HG03558 (cell line): ENCODE data around the gene SARDH.
"Not testable (repeated sequence)": the region's sequence is repeated elsewhere in the genome, so short reads cannot be mapped to it uniquely, and the experiment has no call there.

Experiments used
- ATAC-seq: cut with Tn5 transposase; IDR thresholded peaks from one replicate; pipeline ENCODE4 v1.9.1; 2021; ENCODE audit warnings: moderate number of reproducible peaks; ENCODE audit not compliant: unreplicated experiment; ENCODE audit errors: extremely low read depth

The SARDH gene

DNA sequence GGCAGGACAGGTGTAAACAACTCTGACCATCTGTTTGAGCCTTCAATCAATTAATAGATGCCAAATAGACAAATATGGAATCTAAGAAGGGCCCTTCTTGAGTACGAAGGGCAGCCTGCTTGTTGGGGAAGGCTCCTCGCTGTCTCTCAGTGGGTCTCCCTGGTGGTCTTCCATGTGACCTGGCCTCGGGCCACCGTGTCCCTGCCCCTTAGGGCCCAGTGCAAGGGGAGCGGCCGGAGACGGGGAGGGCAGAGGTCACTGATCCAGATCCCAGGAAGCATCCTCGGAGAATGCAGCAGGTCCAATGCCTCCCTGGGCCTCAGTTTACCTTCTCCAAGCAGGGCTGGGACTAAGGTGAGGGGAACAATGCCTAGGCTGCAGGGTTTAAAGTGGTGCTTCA lies 99.4 kb downstream of the SARDH start:
- ATAC-seq = no peak

DNA sequence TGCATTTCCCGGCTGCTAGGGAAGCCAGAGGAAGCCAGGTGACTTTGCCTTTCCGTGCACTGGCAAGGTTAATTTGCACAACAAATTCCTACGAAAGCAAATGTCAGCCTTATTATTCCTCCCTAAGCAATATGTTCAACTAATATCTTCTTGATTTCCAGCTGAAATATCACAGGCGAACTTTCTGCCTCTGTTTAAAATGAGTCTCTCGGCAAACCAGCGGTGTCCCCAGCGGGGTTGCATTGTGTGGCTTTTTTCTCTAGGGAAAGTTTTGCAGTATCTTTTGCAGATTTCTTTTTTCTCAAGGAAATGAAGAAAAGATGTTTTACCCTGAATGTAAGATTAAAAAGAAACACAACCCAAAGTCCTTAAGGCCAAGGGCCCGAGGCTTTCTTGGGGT lies 100.1 kb downstream of the SARDH start:
- no peak for ATAC-seq

DNA sequence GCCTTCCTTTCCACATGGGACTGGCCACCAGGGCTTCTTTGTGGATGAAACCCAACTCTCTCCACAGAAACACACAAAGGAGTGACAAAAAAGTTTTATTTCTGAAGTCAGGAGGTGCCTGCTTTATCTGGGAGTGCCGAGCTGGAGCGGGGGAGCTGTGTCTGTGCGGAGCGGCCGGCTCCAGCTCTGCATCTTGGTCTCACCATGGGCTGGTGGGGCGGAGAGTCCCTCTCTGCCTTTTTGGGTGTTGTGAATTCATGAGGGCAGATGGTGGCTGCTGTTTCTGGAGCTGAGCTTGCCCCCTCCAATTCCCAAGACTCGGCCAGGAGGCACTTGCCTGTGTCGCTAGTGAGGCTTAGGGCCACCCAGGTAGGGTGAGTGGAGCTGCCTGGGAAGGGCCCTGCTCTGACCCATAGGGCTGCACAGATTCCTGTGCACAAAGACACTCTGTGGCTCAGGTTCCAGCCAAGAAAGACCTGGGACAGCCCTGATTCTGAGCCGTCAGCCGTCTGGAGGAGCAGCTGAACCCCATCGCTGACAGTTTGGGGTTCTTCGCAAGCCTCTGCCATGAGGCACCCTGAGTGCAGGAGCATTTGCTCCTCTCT lies 100.6 kb downstream of the SARDH start:
- no peak for ATAC-seq

DNA sequence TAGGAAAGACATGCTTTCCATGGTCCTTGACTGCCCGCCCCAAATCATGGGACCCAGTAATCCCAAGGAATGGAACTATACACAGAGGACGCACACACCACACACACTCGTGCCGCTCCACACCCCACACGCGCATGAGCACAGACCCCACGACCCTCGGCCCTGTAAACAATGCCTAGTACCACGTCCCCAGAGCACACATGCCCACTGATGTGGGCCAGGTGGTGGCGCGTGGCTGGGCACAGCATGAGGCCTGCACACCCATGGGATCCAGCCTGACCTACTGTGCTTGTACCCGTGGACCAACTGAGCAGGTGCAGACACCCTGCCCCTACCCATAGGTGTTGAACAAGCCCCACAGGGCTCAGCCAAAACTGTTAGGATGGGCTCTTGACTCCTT lies 101.2 kb downstream of the SARDH start:
- no peak for ATAC-seq

DNA sequence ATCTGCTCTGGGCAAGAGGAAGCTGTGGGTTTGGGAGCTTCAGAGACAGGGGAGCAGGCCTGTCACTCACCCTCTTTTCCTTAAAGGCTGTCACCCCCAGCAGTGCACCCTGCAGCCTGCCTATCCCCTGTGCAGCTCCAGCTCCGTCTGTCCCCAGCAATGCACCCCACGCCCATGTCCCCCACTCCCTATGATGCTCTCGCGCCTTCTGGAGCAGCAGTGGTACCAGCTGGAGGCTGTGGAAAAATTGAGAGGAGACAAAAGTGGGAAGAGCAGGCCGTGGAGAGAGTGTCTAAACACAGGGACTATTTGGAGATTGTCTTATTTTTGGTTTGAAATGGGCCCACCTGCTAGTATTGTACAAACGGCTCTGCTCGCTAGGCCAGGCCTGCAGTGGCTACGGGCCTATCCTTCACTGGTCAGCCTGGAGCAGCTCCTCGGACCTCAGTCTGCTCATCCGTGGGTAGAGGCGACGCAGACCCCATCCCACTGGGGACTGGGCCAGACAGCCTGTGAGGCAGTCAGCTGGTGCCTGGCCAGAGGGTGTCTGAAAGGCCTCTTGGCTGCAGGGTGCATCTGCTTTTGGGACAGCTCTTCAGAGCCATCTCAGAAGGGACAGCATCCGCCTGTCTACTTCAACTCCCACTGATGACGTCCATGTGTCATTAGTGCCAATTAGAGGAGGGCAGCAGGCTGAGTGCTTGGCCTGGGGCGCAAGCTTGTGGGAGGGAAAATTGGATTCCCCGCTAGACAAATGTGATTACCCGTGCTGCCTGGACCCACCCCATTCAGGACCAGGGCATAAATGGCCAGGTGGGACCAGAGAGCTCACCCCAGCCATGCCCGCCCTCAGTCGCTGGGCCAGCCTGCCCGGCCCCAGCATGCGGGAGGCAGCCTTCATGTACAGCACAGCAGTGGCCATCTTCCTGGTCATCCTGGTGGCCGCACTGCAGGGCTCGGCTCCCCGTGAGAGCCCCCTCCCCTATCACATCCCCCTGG lies 102.3 kb downstream of the SARDH start, which contains the start of gene DBH:
DBH (plus strand) TSS at position 831 of the 999 bp plus-strand sequence; CDS start at position 840, 9 bp downstream.
- no peak for ATAC-seq

DNA sequence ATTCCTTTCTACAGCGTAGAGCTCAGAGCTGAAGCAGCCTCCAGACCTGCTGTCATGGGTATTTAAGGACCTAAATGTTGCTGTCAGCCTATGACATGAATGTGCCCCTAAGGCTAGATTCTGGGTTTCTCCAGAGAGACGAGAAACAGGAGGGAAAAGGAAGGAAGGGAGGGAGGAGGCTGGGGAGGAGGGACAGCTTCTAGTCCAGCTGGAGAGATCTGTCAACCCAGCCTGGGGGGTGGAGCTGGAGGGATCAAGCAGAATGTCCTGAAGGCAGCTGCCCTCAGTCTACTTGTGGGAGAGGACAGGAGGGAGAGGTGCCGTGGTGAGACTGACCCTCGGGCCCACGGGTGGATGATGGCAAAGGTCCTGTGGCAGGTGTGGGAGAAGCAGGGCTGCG lies 103.1 kb downstream of the SARDH start:
- ATAC-seq = no peak

DNA sequence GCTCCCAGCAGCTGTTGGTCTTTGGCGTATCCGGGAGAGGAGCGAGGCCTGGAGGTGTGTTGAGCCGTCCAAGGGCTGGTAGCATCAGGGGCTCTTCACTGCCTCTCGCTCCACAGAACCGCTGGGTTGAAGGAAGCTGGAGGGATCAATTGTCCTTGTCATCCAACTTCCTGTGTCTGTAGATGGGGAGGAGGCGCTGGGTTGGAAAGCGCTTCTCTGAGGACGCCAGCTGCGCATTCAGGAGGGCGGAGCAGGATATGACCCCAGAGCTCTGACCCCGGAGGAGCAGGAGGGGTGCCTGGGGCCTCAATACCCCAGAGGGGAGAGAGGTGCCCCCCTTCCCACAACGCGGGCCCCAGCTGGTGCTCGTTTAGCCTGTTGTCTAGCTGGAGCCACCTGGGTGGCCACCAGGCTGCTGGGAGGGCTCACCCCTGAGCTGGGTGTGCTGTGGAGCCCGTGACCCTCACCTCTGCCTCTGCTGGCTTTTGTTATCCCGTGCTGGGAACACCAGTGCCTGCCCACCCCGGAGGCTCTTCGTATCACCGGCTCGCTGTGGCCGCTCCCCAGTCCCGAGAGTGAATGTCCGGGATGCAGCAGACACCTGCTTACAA lies 104.0 kb downstream of the SARDH start:
- ATAC-seq = no peak

DNA sequence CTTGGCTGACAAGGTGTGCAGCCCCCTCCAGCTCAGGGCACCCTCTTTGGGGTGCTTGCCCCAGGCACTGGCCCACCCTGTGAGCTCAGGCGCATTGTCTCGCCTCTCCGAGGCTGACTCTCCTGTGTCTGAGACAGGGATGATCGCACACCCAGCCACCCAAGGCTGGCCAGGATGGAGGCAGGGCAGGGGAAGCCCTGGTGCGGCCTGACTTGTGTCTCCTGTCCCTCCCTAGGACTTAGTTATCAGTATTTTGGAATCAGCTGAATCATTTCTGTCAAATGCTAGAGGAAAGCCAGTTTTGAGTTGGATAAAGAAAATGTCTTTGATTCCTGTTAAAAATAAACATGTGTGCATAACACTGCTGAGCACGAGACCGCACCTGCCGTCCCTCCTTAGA lies 104.5 kb downstream of the SARDH start:
- no peak for ATAC-seq

DNA sequence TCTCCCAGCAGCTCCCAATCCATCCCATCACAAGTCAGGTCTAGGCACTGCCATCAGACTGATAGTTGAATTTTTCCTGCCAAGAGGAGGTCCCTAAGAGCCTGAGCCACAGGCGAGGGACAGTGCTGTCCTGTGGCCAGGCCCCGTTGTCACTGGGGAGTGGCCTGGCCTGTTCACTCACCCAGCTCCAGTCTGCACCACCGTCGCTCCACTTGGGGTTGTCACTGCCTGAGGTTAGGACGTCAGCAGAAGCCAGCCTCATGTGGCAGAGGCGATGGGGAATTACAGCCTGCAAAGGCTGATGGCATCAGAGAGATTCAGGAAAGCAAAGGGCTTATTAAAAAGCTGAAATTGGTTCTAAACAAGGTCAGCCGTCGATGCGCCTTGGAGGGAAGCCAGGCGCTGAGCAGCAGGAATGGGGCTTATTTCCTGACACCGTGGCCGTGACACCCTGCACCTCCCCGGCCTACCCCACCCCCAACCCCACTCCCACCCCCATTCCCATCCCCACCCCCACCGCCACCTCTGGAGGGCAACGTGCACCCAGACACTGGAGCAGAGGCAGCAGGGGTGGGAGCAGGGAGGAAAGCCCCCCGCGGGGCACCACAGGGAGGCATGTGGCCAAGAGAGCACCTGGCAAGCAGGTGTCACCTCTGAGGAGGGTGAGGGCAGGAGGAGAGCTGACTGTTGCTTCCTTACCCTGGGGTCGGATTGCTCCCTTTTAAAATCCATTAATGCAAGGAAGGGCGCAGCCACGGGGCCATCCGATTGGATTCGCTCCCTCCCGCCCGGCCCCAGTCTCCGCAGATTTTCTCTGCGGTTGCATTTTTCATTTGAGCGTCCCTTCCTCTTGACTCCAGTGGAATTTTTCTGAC lies 105.1 kb downstream of the SARDH start:
- no peak for ATAC-seq

DNA sequence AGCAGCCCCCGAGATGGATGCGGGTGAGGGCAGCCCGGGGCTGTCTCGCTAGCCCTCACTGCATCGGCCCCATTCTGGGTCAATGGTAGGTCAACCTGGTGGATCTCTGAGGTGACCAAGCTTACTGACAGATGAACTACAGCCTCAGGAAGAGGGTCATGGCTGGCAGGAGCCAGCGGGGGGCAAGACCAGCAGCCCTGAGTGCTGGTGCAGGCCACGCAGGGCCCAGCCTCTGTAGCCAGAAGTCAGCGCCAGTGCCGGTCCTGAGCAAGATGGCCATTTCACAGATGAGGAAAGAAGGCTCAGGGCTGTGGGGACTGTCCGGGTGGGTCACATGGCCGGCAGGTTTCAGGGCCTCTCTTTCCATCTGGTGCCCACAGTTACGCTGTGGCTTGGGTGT lies 107.0 kb downstream of the SARDH start:
- ATAC-seq = no peak

DNA sequence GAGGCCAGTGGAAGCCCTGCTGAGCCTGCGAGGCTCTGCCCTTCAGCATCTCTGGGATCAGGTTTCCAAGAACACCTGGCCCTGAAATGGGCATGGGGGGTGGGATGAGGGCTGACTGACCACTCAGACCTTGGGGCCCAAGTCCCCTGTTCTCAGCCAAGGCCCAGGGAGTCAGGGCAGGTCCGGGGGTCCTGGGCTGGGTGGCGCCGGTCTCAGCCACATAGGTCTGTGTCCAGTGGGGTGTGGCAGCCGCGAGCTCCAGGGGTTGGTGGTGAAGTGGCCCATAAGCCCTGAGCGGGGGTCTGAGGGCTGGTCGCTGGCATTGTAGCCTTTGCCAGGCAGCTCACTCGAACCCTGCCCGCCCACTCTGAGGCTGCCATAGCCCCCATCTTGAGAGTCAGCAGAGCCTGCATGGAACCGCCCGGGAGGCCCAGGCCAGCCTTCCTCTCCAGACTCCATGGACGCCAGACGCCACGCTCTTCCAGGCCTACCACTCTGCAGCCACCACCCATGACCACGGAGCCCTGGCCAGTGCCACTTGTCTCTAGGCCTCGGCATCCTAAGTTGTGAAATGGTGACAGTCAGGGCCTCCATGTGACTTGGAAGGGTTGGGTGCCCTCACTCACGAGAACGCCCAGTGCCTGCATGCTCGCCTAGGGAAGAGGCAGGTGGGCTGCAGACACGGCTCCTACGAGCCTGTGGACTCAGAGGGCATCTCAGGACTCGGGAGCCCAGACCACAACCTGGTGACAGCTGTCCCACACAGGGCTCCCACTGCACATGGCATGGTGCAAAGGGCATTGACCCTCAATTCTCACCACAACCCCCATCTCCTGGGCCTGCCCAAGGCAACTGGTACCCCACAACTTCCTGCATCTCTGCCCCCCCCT lies 108.7 kb downstream of the SARDH start:
- no peak for ATAC-seq

DNA sequence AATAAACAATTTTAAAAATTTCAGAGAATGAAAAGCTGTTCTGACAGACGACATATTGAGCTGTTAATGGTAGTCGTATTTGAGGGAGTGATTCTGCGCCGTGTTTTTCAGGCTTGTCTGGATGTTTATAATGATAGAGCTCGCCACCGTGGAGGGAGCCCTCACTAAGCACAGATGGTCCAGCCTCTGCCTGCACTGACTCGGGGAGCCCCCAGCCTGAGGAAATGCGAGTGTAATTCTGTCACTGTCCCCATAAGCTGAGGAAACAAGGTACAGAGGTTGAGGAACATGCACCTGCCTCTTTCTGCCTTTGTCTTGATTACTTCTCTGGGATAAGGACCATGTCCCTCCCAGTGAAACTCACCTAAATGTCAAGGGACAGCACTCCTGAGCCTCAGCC lies 109.4 kb downstream of the SARDH start:
- no peak for ATAC-seq

DNA sequence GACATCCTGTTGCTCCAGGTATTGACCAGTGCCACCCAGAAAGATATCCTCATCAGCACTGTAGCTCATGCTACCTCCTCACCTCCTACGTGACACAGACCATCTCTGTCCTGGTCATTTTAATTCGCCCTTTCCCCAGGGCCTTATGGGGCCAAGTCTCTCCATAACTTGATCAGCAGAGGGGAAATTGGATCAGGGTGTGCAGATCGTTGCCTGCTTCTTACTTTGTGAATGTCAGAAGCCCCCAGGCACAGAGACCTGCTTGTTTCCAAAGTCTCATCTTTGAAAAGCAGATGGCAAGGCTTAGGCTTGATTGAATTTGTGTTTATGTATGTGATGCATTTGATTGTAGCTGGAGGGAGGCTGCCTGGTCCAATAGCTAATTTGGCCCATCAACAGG lies 110.8 kb downstream of the SARDH start:
- no peak for ATAC-seq

DNA sequence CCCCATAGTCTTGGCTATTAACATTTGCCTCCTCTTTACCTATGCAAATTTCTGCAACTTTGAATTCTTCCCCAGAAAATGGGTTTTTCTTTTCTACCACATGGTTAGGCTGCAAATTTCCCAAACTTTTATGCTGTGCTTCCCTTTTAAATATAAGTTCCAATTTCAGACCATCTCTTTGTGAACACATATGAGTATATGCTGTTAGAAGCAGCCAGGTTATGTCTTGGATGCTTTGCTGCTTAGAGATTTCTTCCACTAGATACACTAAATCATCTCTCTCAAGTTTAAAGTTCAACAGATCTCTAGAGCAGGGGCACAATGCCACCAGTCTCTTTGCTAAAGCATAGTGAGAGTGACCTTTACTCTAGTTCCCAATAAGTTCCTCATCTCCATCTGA lies 112.1 kb downstream of the SARDH start:
- not testable (repeated sequence) for ATAC-seq

DNA sequence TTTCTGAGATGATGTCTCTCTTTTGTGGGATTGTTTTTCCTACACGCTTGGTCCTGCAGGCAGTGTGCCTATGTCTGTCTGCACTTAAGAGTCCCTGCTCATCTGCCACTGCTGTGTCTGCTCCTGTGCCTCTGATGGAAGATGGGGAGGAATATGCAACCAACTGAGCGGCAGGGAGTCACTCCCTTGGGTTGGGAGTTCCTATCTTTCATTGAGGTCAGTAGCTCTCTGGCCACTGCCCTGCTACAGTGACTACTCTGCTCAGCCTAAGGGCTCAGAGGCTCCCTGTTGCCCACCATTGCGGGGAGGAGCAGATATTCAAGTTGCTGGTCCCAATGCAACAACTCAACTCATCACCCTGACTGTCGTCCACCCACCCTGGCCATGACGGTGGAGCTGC lies 115.6 kb downstream of the SARDH start:
- no peak for ATAC-seq

DNA sequence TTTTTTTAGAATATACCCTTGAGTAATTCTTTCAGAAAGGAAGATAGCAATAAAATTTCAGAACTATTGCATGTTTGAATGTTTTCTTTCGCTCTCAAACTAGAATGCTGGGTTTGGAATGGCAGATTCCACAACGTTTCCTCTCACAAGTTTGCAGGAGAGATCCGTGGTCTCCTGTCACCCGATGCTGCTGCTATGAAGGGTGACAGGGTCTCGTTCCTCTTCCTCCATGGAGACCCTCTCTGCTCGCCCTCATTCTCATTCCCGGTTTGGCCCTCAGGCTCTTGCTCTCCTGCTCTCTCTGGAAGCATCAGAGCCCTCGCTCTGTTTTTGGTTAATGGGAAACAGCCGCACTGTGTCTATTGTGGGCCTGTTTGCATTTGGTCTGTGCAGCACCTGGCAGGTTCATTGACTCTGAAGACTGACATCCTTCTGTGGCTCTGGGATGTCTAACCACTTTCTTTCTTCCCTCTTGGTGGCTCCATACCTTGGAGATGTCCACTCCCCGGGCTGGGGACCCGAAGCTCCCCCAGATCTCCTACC lies 116.4 kb downstream of the SARDH start:
- ATAC-seq = no peak

DNA sequence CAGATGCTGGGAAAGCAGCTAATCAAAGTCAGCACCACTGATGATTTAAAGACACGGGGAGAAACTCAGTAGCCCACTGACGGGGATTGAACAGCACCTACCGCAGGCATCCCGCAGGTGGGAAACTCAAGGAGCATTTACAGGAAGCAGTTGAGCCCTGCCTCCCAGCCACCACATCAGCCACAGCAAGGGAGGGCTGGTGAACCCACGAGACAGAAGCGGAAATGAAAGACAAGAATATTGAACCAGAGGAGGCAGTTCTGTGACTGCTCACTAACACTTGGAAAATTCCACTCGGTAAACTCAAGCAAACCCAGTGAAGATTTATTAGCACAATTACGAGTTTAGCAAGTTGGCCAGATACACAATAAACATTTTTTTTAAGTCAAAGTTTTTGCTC lies 118.4 kb downstream of the SARDH start:
- no peak for ATAC-seq

DNA sequence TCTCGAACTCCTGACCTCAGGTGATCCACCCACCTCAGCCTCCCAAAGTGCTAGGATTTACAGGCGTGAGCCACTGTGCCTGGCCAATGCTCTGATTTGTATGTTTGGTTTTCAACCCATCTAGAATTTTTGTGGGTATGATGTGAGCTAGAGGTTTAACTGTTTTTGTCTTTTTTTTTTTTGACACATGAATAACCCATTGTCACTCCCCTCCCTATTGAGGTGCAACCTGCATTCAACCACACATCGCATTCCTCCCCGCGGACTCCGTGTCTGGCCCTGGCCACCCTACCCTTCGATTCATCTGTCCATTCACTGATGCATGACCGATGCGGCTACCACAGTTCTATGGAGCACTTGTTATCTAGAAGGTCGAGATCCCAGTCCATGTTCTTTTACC lies 119.4 kb downstream of the SARDH start:
- no peak for ATAC-seq
